Adrenal gland (tissue), 12 donors: ENCODE data around the gene OSBP2. TPM values are rescaled to one million over a fixed set of nuclear protein-coding genes. Genes with fewer than 3 reads are reported as not detected.

Experiments used
- DNase-seq, 7 donors: peaks; one replicate each; pipeline ENCODE4 v3.0.0-alpha.2; 2019 to 2020
- H3K27ac ChIP-seq, 5 donors: fragments of 200-600 bp; sonication (generic) in 4 of 5; 1 replicate in 3 of 5; 2 replicates in 2 of 5; pipeline versions ENCODE4 v1.5.1 to v1.8.0; 2016 to 2020; ENCODE audit warnings: mild to moderate bottlenecking in 1 of 5
- H3K27me3 ChIP-seq: fragments of 200-600 bp; 2 replicates; pipeline ENCODE4 v1.8.0; 2021
- H3K36me3 ChIP-seq, 2 donors: fragments of 200-600 bp; replicated peaks in 1 of 2; 1 replicate in 1 of 2; 2 replicates in 1 of 2; pipeline versions ENCODE4 v1.5.1 to v1.8.0; 2018 to 2022
- H3K4me1 ChIP-seq, 2 donors: fragments of 200-600 bp; replicated peaks in 1 of 2; 1 replicate in 1 of 2; 2 replicates in 1 of 2; pipeline versions ENCODE4 v1.5.1 to v1.8.0; 2018 to 2021
- H3K4me3 ChIP-seq, 4 donors: fragments of 200-600 bp; sonication (generic) in 3 of 4; one replicate each; pipeline ENCODE4 v1.5.1; 2016 to 2018
- H3K9me3 ChIP-seq, 3 donors: fragments of 200-600 bp; sonication (generic) in 1 of 3; replicated peaks in 1 of 3; 1 replicate in 2 of 3; 2 replicates in 1 of 3; pipeline versions ENCODE4 v1.5.1 to v1.8.0; 2016 to 2021
- CTCF ChIP-seq, 6 experiments: fragments of 450-650 bp in 4 of 6; fragments of 200-600 bp in 2 of 6; sonication (generic) in 1 of 6; IDR thresholded peaks; 1 replicate in 5 of 6; 2 replicates in 1 of 6; pipeline versions ENCODE4 v1.5.1 to v1.8.0; 2016 to 2021; ENCODE audit warnings: antibody characterized with exemption in 6 of 6, mild to moderate bottlenecking in 2 of 6, moderate library complexity in 1 of 6
- POLR2A ChIP-seq, 2 donors: fragments of 450-650 bp; IDR thresholded peaks; one replicate each; pipeline ENCODE4 v1.6.1; 2017; ENCODE audit warnings: antibody characterized with exemption in 2 of 2, mild to moderate bottlenecking in 2 of 2, moderate library complexity in 1 of 2
- WGBS, 4 donors: extraction: QIAGEN DNeasy Blood & Tissue Kit in 2 of 4; methylation state at CpG; one replicate each; pipeline versions ENCODE4 v1.1.5 to v1.1.7; 2013 to 2017; 5-methylcytosine and 5-hydroxymethylcytosine counted together
- intact Hi-C, 2 donors: fragments of 100-400 bp; cut with DNase I; formaldehyde crosslinking; loops; one replicate each; pipeline versions ENCODE4 v1.14.1 to v1.15.0; 2022 to 2023
- polyA plus RNA-seq, 3 donors: library from polyadenylated mRNA; stranded (reverse); fragments of 200-250 nt in 2 of 3; fragments of 350-450 nt in 1 of 3; fragmentation: Illumina TruSeq in 1 of 3; extraction: RNeasy Lipid Tissue Mini Kit (QIAGEN cat#74804) in 1 of 3; gene quantifications; one replicate each; pipeline ENCODE4 v1.2.3, GENCODE V29; 2013 to 2014
- total RNA-seq, 9 donors: library from RNA; depleted of rRNA in 4 of 9; stranded (reverse); fragments of >200 nt in 4 of 9; fragments of 120-200 nt in 1 of 9; fragmentation: NEBNext Ultra II Directional in 1 of 9; extraction: Animal tissue kit (Norgen Biotek cat#: 25700) in 1 of 9; gene quantifications; one replicate each; pipeline versions ENCODE4 v1.1.0 to v1.2.4, GENCODE V29; 2013 to 2023
- donor health status: healthy with polysubstance abuse.
- donor health status: Bipolar disorder and iron deficiency.
- donor health status: DM: yes; HTN: yes; CAD: no.
- donor health status: DM: no; HTN: no; CAD: no.
- donor health status: DM: no; HTN: no; CAD: no.
- donor health status: DM: yes; HTN: yes; CAD: no.

Gene OSBP2
- total and polyA plus RNA-seq, 12 donors, result 7.3 to 35.6 (median 19.7) TPM

GRCh38 chr22:30749272-30749671, 54.6 kb downstream of the OSBP2 start:
- TF ChIP-seq POLR2A (IDR thresholded peaks at IDR 0.05), result no peak
- TF ChIP-seq CTCF (IDR thresholded peaks at IDR 0.05), result no peak
- peaks cover 0 to 7% of the 10 kb centered on the region in 2 donors for H3K4me1 ChIP-seq
- H3K9me3 ChIP-seq, result no peaks in the 10 kb centered on the region
- DNase-seq, result no peak
- no peaks in the 10 kb centered on the region for H3K36me3 ChIP-seq
- H3K27me3 ChIP-seq, result no peaks in the 10 kb centered on the region
- intact Hi-C loops, result loop anchor here in 1 of 2 donors (10.0 kb wide), 1 partner anchor 54 kb away; the partner anchor contains the start of gene OSBP2
- WGBS, 4 donors, result 81 to 88% (median 84%) methylated on average over 3 of the region's 3 CpGs
- no peak overlapping the region for H3K27ac ChIP-seq
- no peak overlapping the region for H3K4me3 ChIP-seq

- no peak for TF ChIP-seq POLR2A (IDR thresholded peaks at IDR 0.05)
- TF ChIP-seq CTCF (IDR thresholded peaks at IDR 0.05), result no peak
- Histone ChIP-seq H3K27me3 (no peaks in the 10 kb centered on the region), H3K4me1 (peaks cover 0 to 10% of the 10 kb centered on the region in 2 donors), H3K9me3 (no peaks in the 10 kb centered on the region), H3K27ac (no peak overlapping the region), H3K36me3 (no peaks in the 10 kb centered on the region), H3K4me3 (no peak overlapping the region)
- intact Hi-C loops, result loop anchor here (5.0 to 10.0 kb wide), 2 partner anchors 55 to 113 kb away; partner anchors contain the start of genes OSBP2 (in 1 of the 2) and SLC35E4 (in 1 of the 2)
- WGBS, 4 donors, result 65 to 86% (median 75%) methylated on average over 2 to 6 of the region's 6 CpGs
- no peak for DNase-seq
Observed at GRCh38 chr22:30749849-30750248, 55.2 kb downstream of the OSBP2 start.

- Histone ChIP-seq H3K4me3 (no peak overlapping the region), H3K36me3 (no peaks in the 10 kb centered on the region), H3K27ac (no peak overlapping the region), H3K27me3 (no peaks in the 10 kb centered on the region), H3K9me3 (no peaks in the 10 kb centered on the region), H3K4me1 (peaks cover 0 to 10% of the 10 kb centered on the region in 2 donors)
- no peak for TF ChIP-seq POLR2A (IDR thresholded peaks at IDR 0.05)
- no peak for TF ChIP-seq CTCF (IDR thresholded peaks at IDR 0.05)
- intact Hi-C loops, result loop anchor here in 1 of 2 donors (5.0 kb wide), 1 partner anchor 114 kb away; the partner anchor contains the start of gene SLC35E4
- DNase-seq, result no peak
- WGBS, 4 donors, result 82 to 86% (median 82%) methylated on average over 9 to 10 of the region's 10 CpGs
Observed at GRCh38 chr22:30751529-30751928, 56.9 kb downstream of the OSBP2 start.

- 63 to 76% (median 69%) methylated on average over 1 of the region's 1 CpG for WGBS, 4 donors
- Histone ChIP-seq H3K9me3 (no peaks in the 10 kb centered on the region), H3K27ac (no peak overlapping the region), H3K27me3 (no peaks in the 10 kb centered on the region), H3K4me1 (peaks cover 0 to 10% of the 10 kb centered on the region in 2 donors), H3K36me3 (no peaks in the 10 kb centered on the region), H3K4me3 (no peak overlapping the region)
- TF ChIP-seq POLR2A (IDR thresholded peaks at IDR 0.05) (no peak), CTCF (IDR thresholded peaks at IDR 0.05) (no peak)
- no peak for DNase-seq
- intact Hi-C loops, result loop anchor here in 1 of 2 donors (5.0 kb wide), 1 partner anchor 115 kb away; the partner anchor contains the start of gene SLC35E4
Observed at GRCh38 chr22:30752771-30753170, 58.1 kb downstream of the OSBP2 start.
